SU-DHL-6 (cell line): ENCODE results near the gene RBP7.
"Not testable (repeated sequence)": the region's sequence is repeated elsewhere in the genome, so short reads cannot be mapped to it uniquely, and the experiment has no call there.

Experiments
- EZH2phosphoT487 ChIP-seq: fragments of 200-600 bp; sonication (generic), shearing (Covaris generic); conservative IDR thresholded peaks from 2 replicates; pipeline ENCODE4 v1.6.1; 2018; ENCODE audit warnings: mild to moderate bottlenecking, antibody characterized with exemption, low read length, moderate library complexity, mixed read lengths
- TF ChIP-seq, protein P1 (sequence below): fragments of 200-600 bp; sonication (generic); IDR thresholded peaks from one replicate; pipeline ENCODE4 v1.5.1; 2017; ENCODE audit warnings: antibody characterized with exemption, mild to moderate bottlenecking, low read length, moderate library complexity; ENCODE audit not compliant: insufficient read depth, poor library complexity, severe bottlenecking

DNA sequence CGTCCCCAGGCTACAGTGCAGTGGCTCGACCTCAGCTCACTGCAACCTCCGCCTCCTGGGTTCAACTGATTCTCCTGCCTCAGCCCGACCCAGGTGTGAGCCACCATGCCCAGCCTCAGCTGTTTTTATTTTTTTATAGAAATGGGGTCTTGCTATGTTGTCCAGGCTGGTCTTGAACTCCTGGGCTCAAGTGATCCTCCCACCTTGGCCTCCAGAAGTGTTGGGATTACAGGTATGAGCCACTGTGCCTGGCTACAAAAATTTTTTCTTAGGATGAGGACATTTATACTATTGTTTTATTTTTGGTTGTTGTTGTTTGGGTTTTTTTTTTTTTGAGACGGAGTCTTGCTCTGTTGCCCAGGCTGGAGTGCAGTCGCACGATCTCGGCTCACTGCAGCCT, 8.2 kb downstream of the RBP7 start:
- TF ChIP-seq EZH2phosphoT487 = not testable (repeated sequence)
- TF ChIP-seq, protein P1, sequence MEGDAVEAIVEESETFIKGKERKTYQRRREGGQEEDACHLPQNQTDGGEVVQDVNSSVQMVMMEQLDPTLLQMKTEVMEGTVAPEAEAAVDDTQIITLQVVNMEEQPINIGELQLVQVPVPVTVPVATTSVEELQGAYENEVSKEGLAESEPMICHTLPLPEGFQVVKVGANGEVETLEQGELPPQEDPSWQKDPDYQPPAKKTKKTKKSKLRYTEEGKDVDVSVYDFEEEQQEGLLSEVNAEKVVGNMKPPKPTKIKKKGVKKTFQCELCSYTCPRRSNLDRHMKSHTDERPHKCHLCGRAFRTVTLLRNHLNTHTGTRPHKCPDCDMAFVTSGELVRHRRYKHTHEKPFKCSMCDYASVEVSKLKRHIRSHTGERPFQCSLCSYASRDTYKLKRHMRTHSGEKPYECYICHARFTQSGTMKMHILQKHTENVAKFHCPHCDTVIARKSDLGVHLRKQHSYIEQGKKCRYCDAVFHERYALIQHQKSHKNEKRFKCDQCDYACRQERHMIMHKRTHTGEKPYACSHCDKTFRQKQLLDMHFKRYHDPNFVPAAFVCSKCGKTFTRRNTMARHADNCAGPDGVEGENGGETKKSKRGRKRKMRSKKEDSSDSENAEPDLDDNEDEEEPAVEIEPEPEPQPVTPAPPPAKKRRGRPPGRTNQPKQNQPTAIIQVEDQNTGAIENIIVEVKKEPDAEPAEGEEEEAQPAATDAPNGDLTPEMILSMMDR = not testable (repeated sequence)
